Lower lobe of right lung (tissue), 2 donors: Measurements from ENCODE around the gene SF3B1. TPM values are rescaled to one million over a fixed set of nuclear protein-coding genes. Genes with fewer than 3 reads are reported as not detected.
"Not testable (repeated sequence)": the region's sequence is repeated elsewhere in the genome, so short reads cannot be mapped to it uniquely, and the experiment has no call there.

Source experiments
- ATAC-seq, 2 donors: fragments of 200-7000 bp; cut with Tn5 transposase; one replicate each; pipeline ENCODE4 v1.9.1; 2020 to 2022; ENCODE audit warnings: mild to moderate bottlenecking in 2 of 2, moderate library complexity in 2 of 2
- DNase-seq: peaks from one replicate; pipeline ENCODE4 v3.0.0-alpha.2; 2020
- H3K27ac ChIP-seq: fragments of 200-600 bp; one replicate; pipeline ENCODE4 v1.8.0; 2022
- H3K27me3 ChIP-seq: fragments of 200-600 bp; one replicate; pipeline ENCODE4 v1.8.0; 2022; ENCODE audit warnings: low read depth
- H3K36me3 ChIP-seq: fragments of 200-600 bp; one replicate; pipeline ENCODE4 v1.8.0; 2022; ENCODE audit warnings: mild to moderate bottlenecking
- H3K4me1 ChIP-seq: fragments of 200-600 bp; one replicate; pipeline ENCODE4 v1.8.0; 2022
- H3K4me3 ChIP-seq: fragments of 200-600 bp; one replicate; pipeline ENCODE4 v1.8.0; 2022; ENCODE audit warnings: mild to moderate bottlenecking
- H3K9me3 ChIP-seq: fragments of 200-600 bp; one replicate; pipeline ENCODE4 v1.8.0; 2022
- CTCF ChIP-seq: fragments of 200-600 bp; IDR thresholded peaks from one replicate; pipeline ENCODE4 v1.8.0; 2022; ENCODE audit warnings: antibody characterized with exemption, mild to moderate bottlenecking
- intact Hi-C: fragments of 100-400 bp; cut with DNase I; formaldehyde crosslinking; loops from one replicate; pipeline ENCODE4 v1.11.0; 2022
- long read RNA-seq: library from polyadenylated mRNA; unstranded; transcript quantifications from one replicate; pipeline ENCODE4 v2.0.0, GENCODE V29; 2021
- total RNA-seq: library from RNA; stranded (reverse); fragmentation: NEBNext Ultra II Directional; extraction: Animal tissue kit (Norgen Biotek cat#: 25700); gene quantifications from one replicate; pipeline ENCODE4 v1.2.1, GENCODE V29; 2021
- donor health status: DM: no; HTN: yes; CAD: no; lungs with severe emphysema.

SF3B1 gene
- 230 TPM for total RNA-seq
- long read RNA-seq, full-length matches to known transcripts, result 82 of 150 reads
- long read RNA-seq, partial matches to known transcripts, result 55 of 150 reads
- long read RNA-seq, other reads (novel, unspliced or antisense), result 13 of 150 reads

- Histone ChIP-seq H3K4me3 (peak within 1 kb of the TSS; percentile 89), H3K27me3 (no peaks in the 10 kb centered on the region), H3K36me3 (peaks cover under 1% of the 10 kb centered on the region), H3K27ac (peak within 1 kb of the TSS; percentile 96), H3K9me3 (no peaks in the 10 kb centered on the region), H3K4me1 (peaks cover 45% of the 10 kb centered on the region)
- intact Hi-C loops, result no loop called here
- no peak for TF ChIP-seq CTCF
- peak; percentile 99 for DNase-seq
- peak; percentile 99 to 100 for ATAC-seq
Measured at GRCh38 chr2:197434541-197435513, at the start of gene SF3B1. SF3B1 (minus strand) TSS chr2:197435028; CDS start chr2:197434999, 29 bp downstream.

- H3K4me1 ChIP-seq, H3K27me3 ChIP-seq, H3K4me3 ChIP-seq, DNase-seq, H3K27ac ChIP-seq, ATAC-seq, intact Hi-C loops: not testable (repeated sequence)
- Histone ChIP-seq H3K9me3 (peaks cover 11% of the 10 kb centered on the region), H3K36me3 (peaks cover 51% of the 10 kb centered on the region)
Measured at GRCh38 chr2:197484248-197484647, 49.4 kb upstream of the SF3B1 start.

GRCh38 chr2:197480165-197481036, 45.6 kb upstream of the SF3B1 start:
- Histone ChIP-seq H3K9me3 (peaks cover 11% of the 10 kb centered on the region), H3K4me3 (no peak overlapping the region), H3K4me1 (peaks cover 8% of the 10 kb centered on the region), H3K36me3 (peaks cover 49% of the 10 kb centered on the region), H3K27me3 (no peaks in the 10 kb centered on the region), H3K27ac (no peak overlapping the region)
- ATAC-seq (peak; percentile 8 to 22), DNase-seq (no peak)
- intact Hi-C loops, result no loop called here
- no peak for TF ChIP-seq CTCF

GRCh38 chr2:197477797-197478196, 43.0 kb upstream of the SF3B1 start:
- H3K27ac ChIP-seq, result no peak overlapping the region
- TF ChIP-seq CTCF, result no peak
- no peaks in the 10 kb centered on the region for H3K27me3 ChIP-seq
- peaks cover 63% of the 10 kb centered on the region for H3K36me3 ChIP-seq
- DNase-seq, result no peak
- intact Hi-C loops, result no loop called here
- no peak for ATAC-seq
- H3K9me3 ChIP-seq, result no peaks in the 10 kb centered on the region
- peaks cover 8% of the 10 kb centered on the region for H3K4me1 ChIP-seq
- no peak overlapping the region for H3K4me3 ChIP-seq

- H3K4me1 ChIP-seq, result no peaks in the 10 kb centered on the region
- H3K27ac ChIP-seq, result no peak overlapping the region
- no peak overlapping the region for H3K4me3 ChIP-seq
- no peak for DNase-seq
- intact Hi-C loops, result no loop called here
- no peak for ATAC-seq
- no peaks in the 10 kb centered on the region for H3K9me3 ChIP-seq
- no peak for TF ChIP-seq CTCF
- H3K36me3 ChIP-seq, result peaks cover 99% of the 10 kb centered on the region
- no peaks in the 10 kb centered on the region for H3K27me3 ChIP-seq
Measured at GRCh38 chr2:197472166-197472565, 37.3 kb upstream of the SF3B1 start.
